H9 (cell line): ENCODE data around the gene CWC22. TPM values are rescaled to one million over a fixed set of nuclear protein-coding genes. Genes with fewer than 3 reads are reported as not detected.

Experiments used
- DNase-seq: peaks from one replicate; pipeline ENCODE4 v3.0.0-alpha.2; 2017
- H2AFZ ChIP-seq: one replicate; pipeline ENCODE4 v1.6.1; 2013; ENCODE audit warnings: mild to moderate bottlenecking, low read length, control low read depth, moderate library complexity
- H2AK5ac ChIP-seq: 2 replicates; pipeline ENCODE4 v1.6.1; 2013; ENCODE audit warnings: low read length, control low read depth, mixed read lengths; ENCODE audit not compliant: insufficient read length
- H2BK120ac ChIP-seq: one replicate; pipeline ENCODE4 v1.6.1; 2013; ENCODE audit warnings: low read depth, mild to moderate bottlenecking, low read length, control low read depth, inconsistent platforms; ENCODE audit not compliant: poor library complexity, severe bottlenecking
- H2BK12ac ChIP-seq: 2 replicates; pipeline ENCODE4 v1.6.1; 2013; ENCODE audit warnings: low read length, control low read depth, mixed read lengths, low read depth; ENCODE audit not compliant: insufficient read length
- H2BK15ac ChIP-seq: 2 replicates; pipeline ENCODE4 v1.6.1; 2013; ENCODE audit warnings: low read depth, low read length, control low read depth
- H2BK20ac ChIP-seq: one replicate; pipeline ENCODE4 v1.6.1; 2013; ENCODE audit warnings: low read depth, mild to moderate bottlenecking, low read length, control low read depth, inconsistent platforms; ENCODE audit not compliant: poor library complexity, severe bottlenecking
- H2BK5ac ChIP-seq: 2 replicates; pipeline ENCODE4 v1.6.1; 2013; ENCODE audit warnings: low read length, control low read depth, mixed read lengths; ENCODE audit not compliant: insufficient read length
- H3K14ac ChIP-seq: 2 replicates; pipeline ENCODE4 v1.6.1; 2013; ENCODE audit warnings: low read length, control low read depth; ENCODE audit not compliant: insufficient read depth
- H3K18ac ChIP-seq: 2 replicates; pipeline ENCODE4 v1.6.1; 2013; ENCODE audit warnings: low read depth, mild to moderate bottlenecking, mixed read lengths, low read length, control low read depth; ENCODE audit not compliant: insufficient read length
- H3K23ac ChIP-seq: 2 replicates; pipeline ENCODE4 v1.6.1; 2013; ENCODE audit warnings: low read length, control low read depth, mixed read lengths, low read depth; ENCODE audit not compliant: insufficient read length
- H3K23me2 ChIP-seq: 2 replicates; pipeline ENCODE4 v1.6.1; 2013; ENCODE audit warnings: low read depth, mild to moderate bottlenecking, mixed read lengths, low read length, control low read depth; ENCODE audit not compliant: insufficient read length, poor library complexity, severe bottlenecking
- H3K27ac ChIP-seq: 2 replicates; pipeline ENCODE4 v1.5.1; 2013; ENCODE audit warnings: low read length, control low read depth, mixed read lengths, low read depth; ENCODE audit not compliant: insufficient read length
- H3K27me3 ChIP-seq: 2 replicates; pipeline ENCODE4 v1.6.1; 2013; ENCODE audit warnings: low read length, control low read depth, inconsistent platforms; ENCODE audit not compliant: insufficient read depth
- H3K4ac ChIP-seq: 2 replicates; pipeline ENCODE4 v1.6.1; 2013; ENCODE audit warnings: low read depth, mild to moderate bottlenecking, control low read depth, inconsistent platforms, low read length, moderate library complexity
- H3K4me1 ChIP-seq: 2 replicates; pipeline ENCODE4 v1.6.1; 2013; ENCODE audit warnings: low read length, control low read depth, inconsistent platforms; ENCODE audit not compliant: insufficient read depth
- H3K4me2 ChIP-seq: 2 replicates; pipeline ENCODE4 v1.6.1; 2013; ENCODE audit warnings: low read length, control low read depth, mixed read lengths; ENCODE audit not compliant: insufficient read length, insufficient read depth
- H3K56ac ChIP-seq: 2 replicates; pipeline ENCODE4 v1.6.1; 2013; ENCODE audit warnings: low read depth, mild to moderate bottlenecking, mixed read lengths, low read length, control low read depth; ENCODE audit not compliant: insufficient read length
- H3K79me1 ChIP-seq: 2 replicates; pipeline ENCODE4 v1.6.1; 2013; ENCODE audit warnings: low read depth, mild to moderate bottlenecking, moderate library complexity, low read length, control low read depth, inconsistent platforms; ENCODE audit not compliant: insufficient read depth, poor library complexity, severe bottlenecking
- H3K79me2 ChIP-seq: 2 replicates; pipeline ENCODE4 v1.6.1; 2013; ENCODE audit warnings: low read length, control low read depth, inconsistent platforms; ENCODE audit not compliant: insufficient read depth
- H3K9ac ChIP-seq: 2 replicates; pipeline ENCODE4 v1.6.1; 2013; ENCODE audit warnings: low read length, control low read depth, mixed read lengths; ENCODE audit not compliant: insufficient read length; ENCODE audit errors: extremely low read depth
- H3K9me3 ChIP-seq: one replicate; pipeline ENCODE4 v1.6.1; 2013; ENCODE audit warnings: low read depth, low read length, inconsistent platforms; ENCODE audit not compliant: control insufficient read depth
- H3T11ph ChIP-seq: one replicate; pipeline ENCODE4 v1.6.1; 2013; ENCODE audit warnings: mild to moderate bottlenecking, low read length, control low read depth, inconsistent platforms
- H4K20me1 ChIP-seq: one replicate; pipeline ENCODE4 v1.6.1; 2013; ENCODE audit not compliant: control insufficient read depth, insufficient read length, insufficient read depth
- H4K5ac ChIP-seq: 2 replicates; pipeline ENCODE4 v1.6.1; 2013; ENCODE audit warnings: low read depth, mild to moderate bottlenecking, mixed read lengths, low read length, control low read depth; ENCODE audit not compliant: insufficient read length
- H4K8ac ChIP-seq: replicated peaks from 2 replicates; pipeline ENCODE4 v1.6.1; 2013; ENCODE audit warnings: low read length, control low read depth, mixed read lengths, low read depth; ENCODE audit not compliant: insufficient read length
- H4K91ac ChIP-seq: 2 replicates; pipeline ENCODE4 v1.6.1; 2013; ENCODE audit warnings: low read depth, mild to moderate bottlenecking, moderate library complexity, mixed read lengths, low read length, control low read depth; ENCODE audit not compliant: insufficient read length
- H3K27ac Mint-ChIP-seq, 3 experiments: 2 replicates in 2 of 3; 3 replicates in 1 of 3; pipeline ENCODE4 v1.8.0; 2020 to 2021; ENCODE audit warnings: mixed read lengths in 3 of 3, mild to moderate bottlenecking in 1 of 3, moderate library complexity in 1 of 3
- H3K27me3 Mint-ChIP-seq: 2 replicates; pipeline ENCODE4 v1.8.0; 2021; ENCODE audit warnings: low read depth, mild to moderate bottlenecking, moderate library complexity, mixed read lengths
- H3K36me3 Mint-ChIP-seq, 3 experiments: 2 replicates in 2 of 3; 3 replicates in 1 of 3; pipeline ENCODE4 v1.8.0; 2020 to 2021; ENCODE audit warnings: low read depth in 3 of 3, mixed read lengths in 3 of 3; ENCODE audit not compliant: insufficient read depth in 1 of 3
- H3K4me1 Mint-ChIP-seq, 2 experiments: 2 replicates each; pipeline ENCODE4 v1.8.0; 2020; ENCODE audit warnings: mixed read lengths in 2 of 2
- H3K4me3 Mint-ChIP-seq, 2 experiments: 2 replicates in 1 of 2; 3 replicates in 1 of 2; pipeline ENCODE4 v1.8.0; 2020 to 2021; ENCODE audit warnings: mild to moderate bottlenecking in 2 of 2, mixed read lengths in 2 of 2, moderate library complexity in 1 of 2
- H3K9me3 Mint-ChIP-seq, 2 experiments: 2 replicates in 1 of 2; 3 replicates in 1 of 2; pipeline ENCODE4 v1.8.0; 2020; ENCODE audit warnings: mild to moderate bottlenecking in 2 of 2, mixed read lengths in 2 of 2, moderate library complexity in 1 of 2
- CTCF ChIP-seq: fragments of 200-600 bp; sonication (generic); conservative IDR thresholded peaks from 3 replicates; pipeline ENCODE4 v1.8.0; 2021; ENCODE audit warnings: antibody characterized with exemption, mild to moderate bottlenecking
- WGBS: extraction: QIAGEN DNeasy Blood & Tissue Kit; methylation state at CpG from one replicate; pipeline ENCODE4 v1.1.7; 2013; ENCODE audit warnings: missing lambda C conversion rate, low lambda C conversion rate, mixed read lengths; ENCODE audit not compliant: insufficient read length; ENCODE audit errors: extremely low coverage; 5-methylcytosine and 5-hydroxymethylcytosine counted together
- total RNA-seq: library from RNA; stranded (reverse); gene quantifications from 2 replicates; pipeline ENCODE4 v1.2.1, GENCODE V29; 2021

The CWC22 gene
- total RNA-seq, 1 experiment from 2014 or later: 43.4 TPM

- Histone ChIP-seq H3K4me1 (peaks cover 7% of the 10 kb centered on the region; the same call in 1 of the 2 replicates), H3K14ac (no peak overlapping the region), H3K23me2 (no peaks in the 10 kb centered on the region), H3K4me2 (peak overlapping the region; percentile 7), H2BK5ac (no peak overlapping the region), H4K8ac (no peak overlapping the region), H3K9ac (no peak overlapping the region), H4K5ac (no peak overlapping the region), H2AK5ac (no peak overlapping the region), H3K18ac (no peak overlapping the region), H3K4ac (no peak overlapping the region), H3K9me3 (no peaks in the 10 kb centered on the region), H2BK15ac (no peak overlapping the region), H4K91ac (no peak overlapping the region), H4K20me1 (no peaks in the 10 kb centered on the region), H2BK20ac (no peak overlapping the region), H2BK12ac (no peak overlapping the region), H3K27me3 (no peaks in the 10 kb centered on the region), H3T11ph (no peak overlapping the region), H3K23ac (no peak overlapping the region), H3K27ac (no peak overlapping the region), H3K79me2 (no peaks in the 10 kb centered on the region), H3K56ac (no peak overlapping the region), H2BK120ac (no peak overlapping the region), H3K79me1 (no peaks in the 10 kb centered on the region), H2AFZ (no peak overlapping the region)
- Mint-ChIP-seq H3K9me3 (no peaks in the 10 kb centered on the region), H3K27me3 (no peaks in the 10 kb centered on the region), H3K4me3 (no peak overlapping the region), H3K4me1 (peaks cover 14 to 15% of the 10 kb centered on the region in 2 experiments), H3K36me3 (no peaks in the 10 kb centered on the region), H3K27ac (no peak overlapping the region)
- WGBS: no CpG with 5 or more reads among the region's 6 CpGs
- no peak for DNase-seq
- TF ChIP-seq CTCF: no peak
Measured at GRCh38 chr2:179909845-179910734, 97.0 kb downstream of the CWC22 start.
